A673 (cell line): ENCODE data around the gene TMEM266.

Experiments used
- EZH2 ChIP-seq: fragments of 200-600 bp; sonication (generic); IDR thresholded peaks from 2 replicates; pipeline ENCODE4 v1.6.1; 2017; ENCODE audit warnings: borderline replicate concordance, low read depth, mild to moderate bottlenecking, mixed read lengths, antibody characterized with exemption, low read length; ENCODE audit not compliant: poor library complexity, severe bottlenecking
- TF ChIP-seq, protein P1 (sequence below): fragments of 300-800, 200-600 bp; sonication (generic); conservative IDR thresholded peaks from 2 replicates; pipeline ENCODE4 v1.5.1; 2017; ENCODE audit warnings: low read depth, mild to moderate bottlenecking, antibody characterized with exemption, low read length, moderate library complexity, mixed read lengths

DNA sequence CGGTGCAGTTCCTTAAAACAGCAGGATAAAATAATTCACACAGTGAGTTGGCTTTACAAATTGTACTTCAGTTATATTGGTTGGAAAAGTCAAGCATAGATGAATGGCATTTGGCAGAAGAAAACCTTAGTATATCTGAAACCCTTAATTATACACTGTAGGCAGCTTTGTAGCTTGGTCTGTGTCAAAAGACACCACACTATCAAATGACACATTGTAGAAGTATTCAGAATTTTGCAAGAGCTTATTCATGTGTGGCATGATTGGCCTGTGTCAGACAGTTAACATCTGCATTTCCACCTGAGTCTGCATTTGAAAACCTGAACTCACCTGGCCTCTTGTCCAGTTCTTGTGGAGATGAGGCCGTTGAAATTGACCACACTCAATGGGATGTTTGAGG lies 13.8 kb downstream of the TMEM266 start:
- TF ChIP-seq EZH2, result no peak
- TF ChIP-seq, protein P1, sequence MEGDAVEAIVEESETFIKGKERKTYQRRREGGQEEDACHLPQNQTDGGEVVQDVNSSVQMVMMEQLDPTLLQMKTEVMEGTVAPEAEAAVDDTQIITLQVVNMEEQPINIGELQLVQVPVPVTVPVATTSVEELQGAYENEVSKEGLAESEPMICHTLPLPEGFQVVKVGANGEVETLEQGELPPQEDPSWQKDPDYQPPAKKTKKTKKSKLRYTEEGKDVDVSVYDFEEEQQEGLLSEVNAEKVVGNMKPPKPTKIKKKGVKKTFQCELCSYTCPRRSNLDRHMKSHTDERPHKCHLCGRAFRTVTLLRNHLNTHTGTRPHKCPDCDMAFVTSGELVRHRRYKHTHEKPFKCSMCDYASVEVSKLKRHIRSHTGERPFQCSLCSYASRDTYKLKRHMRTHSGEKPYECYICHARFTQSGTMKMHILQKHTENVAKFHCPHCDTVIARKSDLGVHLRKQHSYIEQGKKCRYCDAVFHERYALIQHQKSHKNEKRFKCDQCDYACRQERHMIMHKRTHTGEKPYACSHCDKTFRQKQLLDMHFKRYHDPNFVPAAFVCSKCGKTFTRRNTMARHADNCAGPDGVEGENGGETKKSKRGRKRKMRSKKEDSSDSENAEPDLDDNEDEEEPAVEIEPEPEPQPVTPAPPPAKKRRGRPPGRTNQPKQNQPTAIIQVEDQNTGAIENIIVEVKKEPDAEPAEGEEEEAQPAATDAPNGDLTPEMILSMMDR, result no peak
